Occipital lobe (tissue), 2 donors: Measurements from ENCODE around the gene METRN. TPM values are rescaled to one million over a fixed set of nuclear protein-coding genes. Genes with fewer than 3 reads are reported as not detected.
A peak's percentile ranks its signal among the peaks of the same experiment; 100 is the strongest.
"Not testable (repeated sequence)": the region's sequence is repeated elsewhere in the genome, so short reads cannot be mapped to it uniquely, and the experiment has no call there.

ENCODE experiments used
- DNase-seq: peaks from one replicate; lab custom pipeline; 2025; lab: John Stamatoyannopoulos, UW
- total RNA-seq: library from RNA; depleted of rRNA; stranded (reverse); fragments of >200 nt; gene quantifications from one replicate; pipeline ENCODE4 v1.2.3, GENCODE V29; 2014

METRN gene
- total RNA-seq, 1 donor from 2014 or later = 16.7 TPM

DNA sequence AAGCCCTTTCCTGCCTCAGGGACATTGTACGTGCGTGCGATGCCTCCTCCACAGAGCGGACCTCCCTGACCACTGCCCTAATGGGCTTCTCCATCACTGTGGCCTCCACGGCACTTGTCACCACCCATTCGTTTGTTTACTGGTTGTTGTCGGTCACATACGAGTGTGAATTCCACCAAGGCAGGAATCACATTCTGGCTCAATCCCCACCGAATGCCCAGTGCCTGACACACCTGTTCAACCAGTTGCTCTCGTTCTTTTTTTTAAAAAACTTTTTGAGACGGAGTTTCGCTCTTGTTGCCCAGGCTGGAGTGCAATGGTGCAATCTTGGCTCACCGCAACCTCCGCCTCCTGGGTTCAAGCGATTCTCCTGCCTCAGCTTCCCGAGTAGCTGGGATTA is 23.7 kb upstream of the METRN start:
- not testable (repeated sequence) for DNase-seq

GRCh38 chr16:692356-693108 is 22.4 kb upstream of the METRN start:
- DNase-seq = no peak

DNA sequence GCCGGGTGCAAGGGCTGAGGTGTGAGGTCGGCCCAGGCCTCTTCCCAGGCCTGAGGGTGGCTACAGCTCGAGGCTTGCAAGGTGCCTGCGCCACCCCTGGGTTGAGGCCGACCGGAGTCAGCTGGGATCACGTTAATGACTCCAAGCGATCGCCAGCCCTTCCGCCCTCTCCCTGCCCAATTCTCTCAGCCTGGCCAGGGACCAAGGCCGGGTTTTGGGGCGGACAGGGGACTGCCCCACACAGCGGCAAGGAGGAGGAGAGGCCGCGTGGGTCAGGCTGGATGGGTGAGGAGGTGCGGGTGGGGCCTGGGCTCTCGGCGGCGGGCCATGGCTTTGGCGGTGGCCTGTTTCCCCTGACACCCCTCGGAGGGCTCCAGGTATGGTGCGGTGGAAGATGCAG is 21.6 kb upstream of the METRN start:
- no peak for DNase-seq

- DNase-seq = no peak
Observed at GRCh38 chr16:693766-694165, 21.2 kb upstream of the METRN start.

DNA sequence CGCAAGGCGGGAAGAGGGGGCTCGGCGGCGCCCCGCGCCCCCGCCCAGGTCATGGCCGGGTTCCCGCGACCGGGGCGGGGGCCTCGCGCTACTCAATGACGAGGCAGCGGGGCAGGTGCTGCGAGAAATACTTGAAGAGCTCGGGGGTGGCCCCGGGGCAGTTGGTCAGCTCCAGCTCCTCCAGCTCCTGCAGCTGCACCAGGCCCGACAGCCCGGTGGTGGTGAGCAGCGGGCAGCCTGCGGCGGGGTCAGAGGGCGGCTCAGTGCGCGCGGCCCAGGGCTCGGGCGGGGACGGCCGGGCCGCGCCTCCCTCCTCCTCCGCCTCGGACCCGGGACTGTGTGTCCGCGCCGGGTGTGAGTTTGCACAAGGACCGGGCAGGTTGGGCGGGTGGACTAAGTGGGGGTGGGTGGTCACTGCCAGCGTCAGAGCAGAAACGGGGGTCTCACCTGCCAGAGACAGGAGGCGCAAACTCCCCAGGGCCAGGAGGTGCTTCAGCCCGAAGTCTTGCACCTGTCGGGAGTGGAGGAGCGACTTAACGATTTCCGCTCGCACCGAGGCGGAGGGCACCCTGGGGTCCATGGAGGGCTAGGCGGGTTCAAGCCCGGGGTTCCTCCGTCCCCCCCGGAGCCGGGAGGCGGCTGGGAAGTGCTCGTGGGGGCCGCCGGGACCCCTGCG is 20.6 kb upstream of the METRN start:
- DNase-seq = no peak

DNA sequence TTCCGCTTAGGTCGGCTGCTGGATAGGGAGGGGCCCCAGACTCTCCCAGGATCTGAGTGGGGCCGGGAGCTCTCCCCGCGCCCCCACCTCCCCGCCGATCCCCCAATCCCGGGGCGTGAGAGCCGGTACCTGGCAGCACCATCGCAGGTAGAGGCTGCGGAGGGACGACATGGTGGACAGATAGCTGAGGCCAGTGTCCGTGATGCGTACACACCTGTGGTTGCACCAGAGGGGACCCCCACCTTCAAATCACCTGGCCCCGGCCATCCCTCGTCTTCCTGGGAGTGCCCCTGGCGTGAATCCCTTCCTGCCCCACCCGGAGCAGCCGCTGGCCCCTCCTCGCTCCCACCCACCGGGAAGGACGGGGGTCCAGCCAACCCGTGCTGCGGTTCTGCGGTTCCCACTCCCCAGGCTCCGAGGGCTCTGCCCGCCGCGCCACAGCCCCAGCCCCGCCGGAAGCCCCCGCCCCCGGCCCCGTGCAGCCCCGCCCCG is 20.0 kb upstream of the METRN start:
- DNase-seq = no peak

- DNase-seq = peak; percentile 43
Observed at GRCh38 chr16:695355-696089, 19.4 kb upstream of the METRN start.

DNA sequence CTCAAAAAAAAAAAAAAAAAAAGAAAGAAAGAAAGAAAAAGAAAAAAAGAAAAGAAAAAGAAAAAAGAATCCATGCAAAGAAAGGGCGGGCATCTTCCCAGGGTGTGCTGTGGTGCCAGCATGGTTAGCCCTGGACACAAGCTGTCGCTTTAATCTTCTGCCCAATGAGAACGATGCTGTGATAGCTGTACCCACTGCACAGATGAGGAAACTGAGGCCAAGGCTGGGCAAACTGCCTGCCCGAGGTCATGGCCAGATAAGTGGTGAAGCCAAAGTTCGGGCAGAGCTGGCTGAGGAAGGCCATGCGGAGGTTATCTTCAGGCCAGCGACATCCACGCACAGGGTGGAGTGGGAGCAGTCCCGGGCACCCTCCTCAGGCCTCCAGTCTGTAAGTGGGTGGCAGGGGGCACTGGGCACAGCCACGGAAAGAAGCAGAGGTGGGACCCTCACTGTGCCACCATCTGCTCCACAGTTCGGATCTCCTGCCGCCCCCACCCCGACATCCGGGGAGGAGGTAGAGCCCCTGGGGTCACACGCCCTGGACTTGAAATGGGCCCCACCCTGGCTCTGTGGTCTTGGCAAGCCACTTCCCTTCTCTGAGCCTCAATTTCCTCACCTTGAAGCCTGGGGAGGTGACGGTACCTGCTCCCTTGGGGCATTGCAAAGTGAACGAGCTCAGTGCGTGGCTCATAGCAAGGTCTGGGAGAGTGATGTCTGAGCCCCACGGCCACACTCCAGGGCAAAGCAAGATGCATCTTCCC is 15.8 kb upstream of the METRN start:
- DNase-seq = no peak

- DNase-seq = no peak
Observed at GRCh38 chr16:700684-701584, 14.0 kb upstream of the METRN start.

- no peak for DNase-seq
Observed at GRCh38 chr16:702341-702740, 12.6 kb upstream of the METRN start.

DNA sequence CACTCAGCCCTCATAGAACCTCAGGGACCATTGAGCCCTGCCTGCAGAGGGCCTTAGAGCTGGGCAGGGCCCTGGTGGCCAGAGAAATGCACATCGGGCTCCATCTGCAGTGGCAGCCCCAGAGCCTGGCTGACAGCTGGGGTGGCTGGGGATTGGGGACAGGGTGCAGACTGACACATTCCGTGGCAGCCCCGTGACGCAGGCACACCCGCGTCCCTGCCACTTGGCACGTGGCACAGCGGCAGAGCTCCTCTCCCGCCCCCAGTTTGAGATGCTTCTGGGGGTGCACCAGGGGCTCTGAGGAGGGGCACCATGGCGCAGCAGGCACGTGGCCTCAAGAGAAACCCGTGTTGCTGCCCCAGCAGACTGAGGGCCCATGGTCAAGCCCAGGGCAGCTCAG is 11.5 kb upstream of the METRN start:
- no peak for DNase-seq

DNA sequence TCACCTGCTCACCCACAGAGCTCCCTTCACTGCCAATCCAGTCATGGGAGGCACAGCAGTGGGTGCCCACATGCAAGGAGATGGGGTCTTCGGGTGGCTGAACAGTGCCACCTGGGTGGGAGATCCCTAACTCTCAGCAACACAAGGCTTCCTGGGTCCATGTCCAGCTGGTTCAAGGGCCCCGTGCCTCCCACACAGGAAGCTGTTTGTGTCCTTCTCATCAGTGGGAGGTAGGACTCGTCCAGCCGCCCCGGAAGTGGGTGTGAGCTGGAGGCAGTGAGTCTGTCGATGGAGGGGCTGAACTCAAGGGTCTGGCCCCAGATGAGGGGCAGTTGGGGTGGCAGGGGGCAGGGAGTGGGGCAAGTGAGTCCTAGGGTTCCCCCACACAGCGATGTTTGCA is 10.9 kb upstream of the METRN start:
- DNase-seq = no peak

- no peak for DNase-seq
Observed at GRCh38 chr16:704552-705380, 10.2 kb upstream of the METRN start.

- DNase-seq = peak; percentile 67
Observed at GRCh38 chr16:705431-706188, 9.3 kb upstream of the METRN start, which contains the start of gene FBXL16. FBXL16 (minus strand) TSS chr16:705801; CDS start chr16:697405, 8,396 bp downstream.

DNA sequence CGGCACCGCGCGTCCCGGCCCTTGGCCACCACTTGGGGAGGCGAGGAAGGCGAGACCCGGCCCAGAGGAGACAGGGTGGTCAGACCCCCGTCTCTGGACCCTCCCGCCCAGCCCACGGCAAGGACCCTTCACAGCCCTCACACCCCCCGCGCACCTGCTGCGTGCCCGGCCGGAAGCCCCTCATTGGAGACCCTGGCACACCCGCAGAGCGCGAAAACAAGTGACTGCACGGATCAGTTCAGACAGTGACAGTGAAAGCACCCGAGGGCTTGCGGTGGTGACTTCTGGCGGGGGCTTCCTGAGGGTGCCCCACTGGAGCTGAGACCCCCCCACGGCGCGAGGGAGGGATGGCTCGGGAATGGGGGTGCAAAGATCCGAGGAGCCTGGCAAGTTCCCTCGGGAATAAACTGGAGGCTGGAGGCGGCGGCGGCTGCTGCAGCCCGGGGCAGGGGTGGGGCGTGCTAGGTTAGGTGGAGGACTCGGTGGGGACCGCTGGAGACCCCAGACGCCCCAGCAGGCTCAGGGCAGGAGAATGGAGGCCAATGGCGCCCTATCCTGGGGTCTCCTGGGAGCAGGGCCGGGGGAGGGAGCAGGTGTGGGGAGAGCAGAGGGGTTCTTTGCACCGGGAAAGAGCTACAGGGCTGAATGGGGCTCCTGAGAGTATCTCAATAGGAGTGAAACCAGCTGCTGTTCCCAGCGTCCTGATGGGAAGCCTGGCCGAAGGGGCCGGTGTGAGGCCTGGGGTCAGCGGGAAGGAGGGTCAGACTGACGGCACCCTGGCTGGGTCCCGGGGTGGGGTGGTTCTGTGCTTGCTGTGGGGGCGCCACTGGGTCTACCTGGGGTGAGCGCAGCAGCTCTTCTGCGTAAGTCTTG is 8.5 kb upstream of the METRN start:
- no peak for DNase-seq

DNA sequence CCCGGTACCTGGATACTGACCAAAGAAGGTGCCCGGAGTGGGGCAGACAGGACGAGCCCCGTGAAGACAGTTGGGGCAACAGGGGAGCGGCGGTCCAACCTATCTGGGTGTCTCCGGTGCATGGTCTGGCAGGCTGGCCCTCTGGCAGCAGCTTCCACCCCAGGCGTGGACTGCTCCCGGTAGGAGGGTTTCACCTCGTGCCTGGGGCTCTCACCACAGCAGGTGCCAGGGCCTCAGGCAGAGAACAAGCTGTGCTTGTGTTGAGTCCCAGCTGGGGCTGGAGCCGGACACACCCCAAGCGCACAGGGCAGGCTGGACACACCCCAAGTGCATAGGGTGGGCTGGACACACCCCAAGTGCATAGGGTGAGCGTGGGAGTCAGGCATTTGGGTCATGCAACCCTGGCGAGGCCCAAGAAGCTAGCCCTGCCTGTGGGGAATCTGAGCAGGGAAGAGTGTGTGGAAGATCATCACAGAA is 7.8 kb upstream of the METRN start:
- DNase-seq = no peak

DNA sequence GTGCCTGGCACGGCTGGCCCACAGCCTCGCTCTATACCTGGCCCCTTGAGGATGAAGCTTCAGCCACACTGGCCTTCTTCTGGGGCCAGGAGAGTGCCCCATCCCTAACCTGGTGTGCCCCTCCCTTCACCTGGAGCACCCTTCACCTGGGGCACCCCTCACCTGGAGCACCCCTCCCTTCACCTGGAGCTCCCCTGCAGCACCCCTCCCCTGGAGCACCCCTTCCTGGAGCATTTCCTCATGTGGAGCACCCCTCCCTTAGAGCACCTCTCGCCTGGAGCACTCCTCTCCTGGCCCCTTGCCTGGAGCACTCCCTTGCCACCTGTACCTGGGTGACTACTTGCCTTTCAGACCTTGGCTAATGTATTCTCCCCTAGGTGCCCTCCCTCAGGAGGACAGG is 6.9 kb upstream of the METRN start:
- no peak for DNase-seq

DNA sequence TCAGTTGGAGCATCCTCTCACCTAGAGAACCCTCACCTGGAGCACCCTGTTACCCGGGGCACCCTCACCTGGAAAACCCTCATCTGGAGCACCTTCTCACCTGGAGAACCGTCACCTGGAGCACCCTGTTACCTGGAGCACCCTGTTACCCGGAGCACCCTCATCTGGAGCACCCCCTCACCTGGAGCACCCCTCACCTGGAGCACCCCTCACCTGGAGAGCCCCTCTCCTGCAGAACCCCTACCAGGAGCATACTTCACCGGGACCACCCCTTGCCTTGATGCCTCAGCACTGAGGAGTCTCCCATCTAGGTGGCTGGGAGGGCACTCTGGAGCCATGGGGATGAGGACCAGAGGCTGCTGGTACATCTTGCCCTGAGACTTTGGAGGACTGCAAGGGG is 6.0 kb upstream of the METRN start:
- no peak for DNase-seq
